SK-N-MC (cell line): Measurements from ENCODE around the gene HSPA2.

Experiments
- EZH2 ChIP-seq: fragments of 200-600 bp; sonication (generic); IDR thresholded peaks from one replicate; pipeline ENCODE4 v1.6.1; 2017; ENCODE audit warnings: antibody characterized with exemption
- FOXP2 ChIP-seq: optimal IDR thresholded peaks from 2 replicates; pipeline ENCODE3; 2011; ENCODE audit warnings: mild to moderate bottlenecking, moderate library complexity; ENCODE audit not compliant: insufficient read depth; ENCODE audit errors: extremely low read length, control extremely low read depth
- POLR2AphosphoS5 ChIP-seq: IDR thresholded peaks from 2 replicates; pipeline ENCODE4 v1.6.1; 2012; ENCODE audit warnings: mild to moderate bottlenecking, low read depth, low read length, borderline replicate concordance

DNA sequence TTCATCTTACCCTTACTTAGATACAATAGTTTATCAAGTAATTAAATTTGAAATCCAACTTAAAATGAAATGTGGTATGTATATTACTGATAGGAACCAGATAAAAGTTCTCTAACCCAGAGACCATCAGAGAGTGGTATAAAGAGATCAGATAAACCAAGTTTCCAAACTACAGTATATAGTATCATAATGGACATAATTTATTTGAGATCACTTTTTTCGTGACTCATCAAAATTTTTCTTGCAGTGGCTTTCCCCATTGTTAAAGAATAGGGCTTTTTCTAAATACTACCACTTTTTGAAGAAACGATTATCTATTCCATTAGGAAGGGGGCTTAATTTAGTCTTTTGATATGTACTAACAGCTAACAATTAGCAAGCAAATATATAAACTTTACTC is 15.2 kb upstream of the HSPA2 start:
- TF ChIP-seq POLR2AphosphoS5 (no peak), EZH2 (no peak), FOXP2 (no peak)
